Keratinocyte (primary cell): Measurements from ENCODE around the gene TMEM234. TPM values are rescaled to one million over a fixed set of nuclear protein-coding genes. Genes with fewer than 3 reads are reported as not detected.

Experiments
- DNase-seq: peaks from one replicate; pipeline ENCODE4 v3.0.0-alpha.2; 2011; ENCODE audit warnings: low read depth, missing footprints, low spot score
- FAIRE-seq: peaks from 2 replicates; lab custom pipeline; 2011; peaks lifted over from hg19 to GRCh38; lab: Jason Lieb, UNC
- H2AFZ ChIP-seq: 2 replicates; pipeline ENCODE4 v1.6.0; 2012; ENCODE audit warnings: low read length, control low read depth, inconsistent platforms; ENCODE audit not compliant: control insufficient read depth
- H3K27ac ChIP-seq: 2 replicates; pipeline ENCODE4 v1.5.1; 2011; ENCODE audit warnings: low read length; ENCODE audit not compliant: control insufficient read depth, insufficient read depth
- H3K27me3 ChIP-seq: 3 replicates; pipeline ENCODE4 v1.6.0; 2011; ENCODE audit warnings: low read length; ENCODE audit not compliant: control insufficient read depth, insufficient read depth; ENCODE audit errors: extremely low read depth
- H3K36me3 ChIP-seq, 2 experiments: 2 replicates in 1 of 2; 3 replicates in 1 of 2; pipeline ENCODE4 v1.5.1; 2011; ENCODE audit warnings: low read length in 2 of 2, mild to moderate bottlenecking in 1 of 2; ENCODE audit not compliant: control insufficient read depth in 2 of 2, insufficient read depth in 2 of 2; ENCODE audit errors: extremely low read depth in 1 of 2
- H3K4me1 ChIP-seq: 3 replicates; pipeline ENCODE4 v1.5.1; 2011; ENCODE audit warnings: low read length; ENCODE audit not compliant: control insufficient read depth, insufficient read depth; ENCODE audit errors: extremely low read depth
- H3K4me2 ChIP-seq: 3 replicates; pipeline ENCODE4 v1.6.0; 2011; ENCODE audit warnings: low read depth, low read length; ENCODE audit not compliant: control insufficient read depth, insufficient read depth; ENCODE audit errors: extremely low read depth
- H3K4me3 ChIP-seq, 3 experiments: fragments of 200-600 bp in 1 of 3; sonication (generic) in 1 of 3; 2 replicates in 2 of 3; 3 replicates in 1 of 3; pipeline ENCODE4 v1.5.1; 2011 to 2016; ENCODE audit warnings: low read length in 3 of 3, mild to moderate bottlenecking in 3 of 3, control low read depth in 2 of 3, inconsistent platforms in 1 of 3, low read depth in 1 of 3, mixed read lengths in 1 of 3, mixed run types in 1 of 3, moderate library complexity in 1 of 3; ENCODE audit not compliant: control insufficient read depth in 2 of 3, insufficient read depth in 2 of 3; ENCODE audit errors: extremely low read depth in 1 of 3
- H3K79me2 ChIP-seq: 2 replicates; pipeline ENCODE4 v1.6.0; 2012; ENCODE audit warnings: low read length; ENCODE audit not compliant: control insufficient read depth, insufficient read depth
- H3K9ac ChIP-seq: 3 replicates; pipeline ENCODE4 v1.6.0; 2011; ENCODE audit warnings: low read length; ENCODE audit not compliant: control insufficient read depth, insufficient read depth; ENCODE audit errors: extremely low read depth
- H3K9me1 ChIP-seq: 3 replicates; pipeline ENCODE4 v1.6.0; 2011; ENCODE audit warnings: low read length; ENCODE audit not compliant: control insufficient read depth, insufficient read depth; ENCODE audit errors: extremely low read depth
- H3K9me3 ChIP-seq: 2 replicates; pipeline ENCODE4 v1.5.1; 2012; ENCODE audit warnings: low read depth, low read length; ENCODE audit not compliant: control insufficient read depth
- H4K20me1 ChIP-seq: 3 replicates; pipeline ENCODE4 v1.6.0; 2011; ENCODE audit warnings: low read length; ENCODE audit not compliant: control insufficient read depth, insufficient read depth; ENCODE audit errors: extremely low read depth
- EZH2 ChIP-seq: IDR thresholded peaks from one replicate; pipeline ENCODE4 v1.6.1; 2012; ENCODE audit warnings: inconsistent platforms, mild to moderate bottlenecking, low read length, moderate library complexity
- dilution Hi-C: fragments of 300-500 bp; cut with MboI; formaldehyde crosslinking; loops from one replicate; pipeline ENCODE4 v1.7.0; 2020; ENCODE audit warnings: low sequenced_read_pairs; ENCODE audit not compliant: extremely low pct_ligation_motif_present
- polyA plus RNA-seq, 5 experiments: library from polyadenylated mRNA; depleted of rRNA in 3 of 5; stranded (reverse) in 3 of 5; stranded (forward) in 1 of 5; unstranded in 1 of 5; fragments of >200 nt; gene quantifications; 1 replicate in 1 of 5; 2 replicates in 3 of 5; 3 replicates in 1 of 5; pipeline versions ENCODE4 v1.2.1 to v1.2.3, GENCODE V29; 2011 to 2012; ENCODE audit warnings: missing spikeins in 2 of 5, low read depth in 1 of 5, low replicate concordance in 1 of 5
- TF ChIP-seq, protein P1 (sequence below), 3 experiments: IDR thresholded peaks in 1 of 3; conservative IDR thresholded peaks in 1 of 3; optimal IDR thresholded peaks in 1 of 3; 2 replicates in 2 of 3; 3 replicates in 1 of 3; pipeline versions ENCODE3 to v1.5.1; 2011; ENCODE audit warnings: low read length in 3 of 3, mild to moderate bottlenecking in 3 of 3, moderate library complexity in 2 of 3, control low read depth in 1 of 3, inconsistent platforms in 1 of 3; ENCODE audit not compliant: insufficient read depth in 2 of 3; ENCODE audit errors: extremely low read depth in 1 of 3

Gene TMEM234
- polyA plus RNA-seq, 1 donor (not counting 4 experiments of a cell fraction or from before 2014, with no cell fraction given): 14.4 TPM

GRCh38 chr1:32241001-32241763, 19.0 kb upstream of the TMEM234 start:
- no peak for FAIRE-seq

DNA sequence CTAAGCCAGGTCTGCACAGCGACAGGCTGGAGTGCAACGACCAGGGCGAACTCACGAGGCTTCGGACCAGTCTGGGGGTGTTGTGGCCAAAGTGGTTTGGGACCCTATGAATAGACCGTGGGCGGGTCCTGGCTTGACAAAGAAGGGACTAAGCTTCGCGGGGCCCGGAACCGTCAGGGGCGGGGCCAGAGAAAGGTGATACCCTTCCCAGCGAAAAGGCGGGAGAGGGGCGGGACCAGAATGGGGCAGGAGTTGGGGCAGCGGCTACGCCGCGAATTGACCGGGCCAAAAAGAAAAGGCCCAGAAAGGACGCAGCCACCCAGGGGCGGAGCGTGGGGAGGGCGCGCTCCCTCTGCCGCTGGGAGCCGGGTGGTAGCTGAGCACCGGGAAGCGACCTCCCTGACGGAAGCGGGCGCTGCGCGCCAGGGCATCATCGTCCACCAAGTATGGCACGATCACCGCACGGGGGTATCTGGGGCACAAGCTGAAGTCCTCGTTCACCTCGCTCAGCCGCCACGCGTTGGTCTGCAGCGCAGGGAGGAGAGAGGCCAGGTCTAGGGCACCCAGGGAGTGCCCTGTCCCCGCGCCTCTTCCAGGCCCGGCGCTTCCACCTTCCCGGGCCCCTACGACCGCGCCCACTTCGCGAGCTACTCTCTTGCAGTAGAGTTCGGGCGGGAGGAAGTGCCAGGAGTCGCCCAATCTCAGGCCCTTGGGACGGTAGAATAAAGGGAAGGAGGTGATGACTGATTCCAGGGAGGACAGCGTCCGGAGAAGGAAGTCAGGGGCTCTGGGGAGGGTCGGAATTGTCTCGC, 18.2 kb upstream of the TMEM234 start:
- peak overlapping the region; percentile 45 for H3K9ac ChIP-seq
- H3K27ac ChIP-seq: peak overlapping the region; percentile 14
- DNase-seq: no peak

More at GRCh38 chr1:32241001-32241763, 19.0 kb upstream of the TMEM234 start:
- Histone ChIP-seq H3K27me3 (no peaks in the 10 kb centered on the region), H2AFZ (peak overlapping the region; percentile 85), H4K20me1 (no peaks in the 10 kb centered on the region), H3K4me1 (peaks cover 19% of the 10 kb centered on the region), H3K9me3 (no peaks in the 10 kb centered on the region), H3K9ac (peak overlapping the region; percentile 45), H3K9me1 (peaks cover 2% of the 10 kb centered on the region), H3K27ac (peak overlapping the region; percentile 14), H3K36me3 (no peaks in the 10 kb centered on the region), H3K4me2 (peak overlapping the region; percentile 92), H3K4me3 (peak overlapping the region; percentile 27 to 77 (median 56)), H3K79me2 (no peaks in the 10 kb centered on the region)
- TF ChIP-seq EZH2: no peak
- TF ChIP-seq, protein P1, sequence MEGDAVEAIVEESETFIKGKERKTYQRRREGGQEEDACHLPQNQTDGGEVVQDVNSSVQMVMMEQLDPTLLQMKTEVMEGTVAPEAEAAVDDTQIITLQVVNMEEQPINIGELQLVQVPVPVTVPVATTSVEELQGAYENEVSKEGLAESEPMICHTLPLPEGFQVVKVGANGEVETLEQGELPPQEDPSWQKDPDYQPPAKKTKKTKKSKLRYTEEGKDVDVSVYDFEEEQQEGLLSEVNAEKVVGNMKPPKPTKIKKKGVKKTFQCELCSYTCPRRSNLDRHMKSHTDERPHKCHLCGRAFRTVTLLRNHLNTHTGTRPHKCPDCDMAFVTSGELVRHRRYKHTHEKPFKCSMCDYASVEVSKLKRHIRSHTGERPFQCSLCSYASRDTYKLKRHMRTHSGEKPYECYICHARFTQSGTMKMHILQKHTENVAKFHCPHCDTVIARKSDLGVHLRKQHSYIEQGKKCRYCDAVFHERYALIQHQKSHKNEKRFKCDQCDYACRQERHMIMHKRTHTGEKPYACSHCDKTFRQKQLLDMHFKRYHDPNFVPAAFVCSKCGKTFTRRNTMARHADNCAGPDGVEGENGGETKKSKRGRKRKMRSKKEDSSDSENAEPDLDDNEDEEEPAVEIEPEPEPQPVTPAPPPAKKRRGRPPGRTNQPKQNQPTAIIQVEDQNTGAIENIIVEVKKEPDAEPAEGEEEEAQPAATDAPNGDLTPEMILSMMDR (optimal IDR thresholded peaks at IDR 0.05 in 1 of 3, IDR thresholded peaks at IDR 0.05 in 1 of 3, conservative IDR thresholded peaks at IDR 0.05 in 1 of 3; ENCODE audit: extremely low read depth in 1 of 3, insufficient read depth in 2 of 3, low read length in 3 of 3): peak in 1 of 3 experiments; percentile 12
- dilution Hi-C loops: no loop called here
- no peak for DNase-seq

More for the DNA sequence above, 18.2 kb upstream of the TMEM234 start:
- H3K9me3 ChIP-seq: no peaks in the 10 kb centered on the region
- no peaks in the 10 kb centered on the region for H3K27me3 ChIP-seq
- FAIRE-seq: no peak
- peak overlapping the region; percentile 85 for H2AFZ ChIP-seq
- dilution Hi-C loops: no loop called here
- no peaks in the 10 kb centered on the region for H3K79me2 ChIP-seq
- H3K9me1 ChIP-seq: peaks cover 2% of the 10 kb centered on the region
- H3K4me2 ChIP-seq: peak overlapping the region; percentile 92
- no peaks in the 10 kb centered on the region for H3K36me3 ChIP-seq
- TF ChIP-seq, protein P1 (optimal IDR thresholded peaks at IDR 0.05 in 1 of 3, IDR thresholded peaks at IDR 0.05 in 1 of 3, conservative IDR thresholded peaks at IDR 0.05 in 1 of 3; ENCODE audit: extremely low read depth in 1 of 3, insufficient read depth in 2 of 3, low read length in 3 of 3): peak in 1 of 3 experiments; percentile 68
- no peak for TF ChIP-seq EZH2
- peaks cover 26% of the 10 kb centered on the region for H3K4me1 ChIP-seq
- no peaks in the 10 kb centered on the region for H4K20me1 ChIP-seq
- peak overlapping the region; percentile 27 to 77 (median 56) for H3K4me3 ChIP-seq
